Tibial nerve (tissue), 4 donors: ENCODE data around the gene SKP1. TPM values are rescaled to one million over a fixed set of nuclear protein-coding genes. Genes with fewer than 3 reads are reported as not detected.

Source experiments
- DNase-seq, 2 donors: peaks; one replicate each; pipeline ENCODE4 v3.0.0-alpha.2; 2019; ENCODE audit warnings: low spot score in 2 of 2
- H3K27ac ChIP-seq, 4 donors: fragments of 200-600 bp; sonication (generic) in 3 of 4; one replicate each; pipeline ENCODE4 v1.5.1; 2017 to 2019; ENCODE audit warnings: mild to moderate bottlenecking in 1 of 4
- H3K27me3 ChIP-seq, 2 donors: fragments of 200-600 bp; sonication (generic) in 1 of 2; one replicate each; pipeline versions ENCODE4 v1.5.1 to v1.6.0; 2017 to 2019
- H3K36me3 ChIP-seq, 3 donors: fragments of 200-600 bp; sonication (generic); one replicate each; pipeline ENCODE4 v1.5.1; 2018 to 2019
- H3K4me1 ChIP-seq, 4 donors: fragments of 200-600 bp; sonication (generic) in 3 of 4; one replicate each; pipeline ENCODE4 v1.5.1; 2017 to 2019
- H3K4me3 ChIP-seq, 4 donors: fragments of 200-600 bp; sonication (generic) in 3 of 4; one replicate each; pipeline ENCODE4 v1.5.1; 2017 to 2019; ENCODE audit warnings: mild to moderate bottlenecking in 1 of 4, moderate library complexity in 1 of 4
- H3K9me3 ChIP-seq, 4 donors: fragments of 200-600 bp; sonication (generic) in 3 of 4; one replicate each; pipeline ENCODE4 v1.5.1; 2017 to 2019
- CTCF ChIP-seq, 5 experiments: fragments of 200-600 bp in 3 of 5; fragments of 450-650 bp in 2 of 5; sonication (generic) in 3 of 5; IDR thresholded peaks; one replicate each; pipeline ENCODE4 v1.5.1; 2016 to 2019; ENCODE audit warnings: antibody characterized with exemption in 5 of 5, mild to moderate bottlenecking in 3 of 5, moderate library complexity in 2 of 5
- EP300 ChIP-seq, 2 donors: sonication (generic); formaldehyde crosslinking; IDR thresholded peaks; one replicate each; pipeline ENCODE4 v1.6.1; 2017; ENCODE audit warnings: antibody characterized with exemption in 2 of 2, mild to moderate bottlenecking in 1 of 2
- POLR2A ChIP-seq, 2 donors: fragments of 450-650 bp; IDR thresholded peaks; one replicate each; pipeline ENCODE4 v1.6.1; 2017; ENCODE audit warnings: antibody characterized with exemption in 2 of 2, mild to moderate bottlenecking in 2 of 2, moderate library complexity in 2 of 2
- WGBS, 2 donors: methylation state at CpG; one replicate each; pipeline ENCODE4 v1.1.5; 2018; 5-methylcytosine and 5-hydroxymethylcytosine counted together
- total RNA-seq, 4 donors: library from RNA; depleted of rRNA; stranded (reverse); fragments of >200 nt; gene quantifications; one replicate each; pipeline ENCODE4 v1.1.0, GENCODE V29; 2016

SKP1 gene
- total RNA-seq, 4 donors from 2014 or later: 173 to 311 (median 209) TPM

GRCh38 chr5:134138416-134139376 lies 38.1 kb downstream of the SKP1 start:
- WGBS, 2 donors: 68 to 76% methylated on average over 3 of the region's 3 CpGs
- Histone ChIP-seq H3K9me3 (no peaks in the 10 kb centered on the region), H3K4me1 (peaks cover 0 to 61% (median 3%) of the 10 kb centered on the region in 4 donors), H3K36me3 (peaks cover 0 to 78% (median 0%) of the 10 kb centered on the region in 3 donors), H3K27me3 (no peaks in the 10 kb centered on the region), H3K4me3 (no peak overlapping the region), H3K27ac (peak overlapping the region in 2 of 4 donors; percentile 23 to 32)
- DNase-seq: no peak
- TF ChIP-seq CTCF (IDR thresholded peaks at IDR 0.05) (no peak), POLR2A (IDR thresholded peaks at IDR 0.05) (no peak), EP300 (IDR thresholded peaks at IDR 0.05) (no peak)

GRCh38 chr5:134136771-134137170 lies 40.0 kb downstream of the SKP1 start:
- 59 to 70% methylated on average over 7 of the region's 7 CpGs for WGBS, 2 donors
- Histone ChIP-seq H3K9me3 (no peaks in the 10 kb centered on the region), H3K4me1 (peaks cover 0 to 70% (median 10%) of the 10 kb centered on the region in 4 donors), H3K27ac (no peak overlapping the region), H3K27me3 (no peaks in the 10 kb centered on the region), H3K36me3 (peaks cover 0 to 60% (median 0%) of the 10 kb centered on the region in 3 donors), H3K4me3 (no peak overlapping the region)
- DNase-seq: peak in 1 of 2 donors; percentile 10
- TF ChIP-seq CTCF (IDR thresholded peaks at IDR 0.05) (no peak), EP300 (IDR thresholded peaks at IDR 0.05) (no peak), POLR2A (IDR thresholded peaks at IDR 0.05) (no peak)

GRCh38 chr5:134136221-134136631 lies 40.5 kb downstream of the SKP1 start:
- Histone ChIP-seq H3K4me1 (peaks cover 0 to 67% (median 12%) of the 10 kb centered on the region in 4 donors), H3K9me3 (no peaks in the 10 kb centered on the region), H3K4me3 (no peak overlapping the region), H3K27me3 (no peaks in the 10 kb centered on the region), H3K27ac (no peak overlapping the region), H3K36me3 (peaks cover 0 to 59% (median 0%) of the 10 kb centered on the region in 3 donors)
- DNase-seq: peak in 1 of 2 donors; percentile 5
- TF ChIP-seq POLR2A (IDR thresholded peaks at IDR 0.05) (no peak), EP300 (IDR thresholded peaks at IDR 0.05) (no peak), CTCF (IDR thresholded peaks at IDR 0.05) (no peak)
- 69 to 75% methylated on average over 2 of the region's 2 CpGs for WGBS, 2 donors

- H3K36me3 ChIP-seq: peaks cover 0 to 57% (median 0%) of the 10 kb centered on the region in 3 donors
- no peak overlapping the region for H3K27ac ChIP-seq
- H3K9me3 ChIP-seq: no peaks in the 10 kb centered on the region
- no peak for TF ChIP-seq CTCF (IDR thresholded peaks at IDR 0.05)
- no peak for TF ChIP-seq POLR2A (IDR thresholded peaks at IDR 0.05)
- TF ChIP-seq EP300 (IDR thresholded peaks at IDR 0.05): no peak
- no peak for DNase-seq
- 91 to 94% methylated on average over 7 of the region's 7 CpGs for WGBS, 2 donors
- H3K27me3 ChIP-seq: no peaks in the 10 kb centered on the region
- peaks cover 0 to 67% (median 14%) of the 10 kb centered on the region in 4 donors for H3K4me1 ChIP-seq
- no peak overlapping the region for H3K4me3 ChIP-seq
Measured at GRCh38 chr5:134135091-134135655, 41.6 kb downstream of the SKP1 start.
